Measurements from ENCODE around the gene SIL1. TPM values are rescaled to one million over a fixed set of nuclear protein-coding genes. Genes with fewer than 3 reads are reported as not detected.

The SIL1 gene
- polyA plus RNA-seq, 1 donor (not counting 4 experiments of a cell fraction or from before 2014, with no cell fraction given) = 45.4 TPM

- Histone ChIP-seq H3K27ac (ENCODE audit: control insufficient read depth, insufficient read depth, low read length) (no peak overlapping the region), H4K20me1 (ENCODE audit: control insufficient read depth, extremely low read depth, insufficient read depth, low read length) (no peaks in the 10 kb centered on the region), H3K27me3 (ENCODE audit: control insufficient read depth, extremely low read depth, insufficient read depth, low read length) (no peaks in the 10 kb centered on the region), H3K4me2 (ENCODE audit: control insufficient read depth, extremely low read depth, insufficient read depth, low read depth, low read length) (no peak overlapping the region), H3K9ac (ENCODE audit: control insufficient read depth, extremely low read depth, insufficient read depth, low read length) (no peak overlapping the region), H3K79me2 (ENCODE audit: control insufficient read depth, insufficient read depth, low read length) (peaks cover 10% of the 10 kb centered on the region), H3K36me3 (ENCODE audit: control insufficient read depth in 2 of 2, extremely low read depth in 1 of 2, insufficient read depth in 2 of 2, low read length in 2 of 2) (no peaks in the 10 kb centered on the region), H2AFZ (ENCODE audit: control insufficient read depth, low read length) (no peak overlapping the region), H3K9me1 (ENCODE audit: control insufficient read depth, extremely low read depth, insufficient read depth, low read length) (peaks cover 2% of the 10 kb centered on the region), H3K9me3 (ENCODE audit: control insufficient read depth, low read depth, low read length) (no peaks in the 10 kb centered on the region), H3K4me3 (ENCODE audit: control insufficient read depth in 2 of 3, extremely low read depth in 1 of 3, insufficient read depth in 2 of 3, low read depth in 1 of 3, low read length in 3 of 3) (no peak overlapping the region), H3K4me1 (ENCODE audit: control insufficient read depth, extremely low read depth, insufficient read depth, low read length) (peaks cover 40% of the 10 kb centered on the region)
- FAIRE-seq (no peak), DNase-seq (ENCODE audit: low read depth, low spot score) (no peak)
- TF ChIP-seq EZH2 (IDR thresholded peaks at IDR 0.05; ENCODE audit: low read length) = no peak
- no peak for TF ChIP-seq CTCF (optimal IDR thresholded peaks at IDR 0.05 in 1 of 3, IDR thresholded peaks at IDR 0.05 in 1 of 3, conservative IDR thresholded peaks at IDR 0.05 in 1 of 3; ENCODE audit: extremely low read depth in 1 of 3, insufficient read depth in 2 of 3, low read length in 3 of 3)
- dilution Hi-C loops (cut with MboI; ENCODE audit: extremely low pct_ligation_motif_present, low sequenced_read_pairs) = no loop called here
Measured at GRCh38 chr5:139149477-139150199, 48.5 kb downstream of the SIL1 start.

GRCh38 chr5:139148986-139149385 is 49.2 kb downstream of the SIL1 start:
- no peak overlapping the region for H3K27ac ChIP-seq (ENCODE audit: control insufficient read depth, insufficient read depth, low read length)
- dilution Hi-C loops (cut with MboI; ENCODE audit: extremely low pct_ligation_motif_present, low sequenced_read_pairs) = no loop called here

More at GRCh38 chr5:139148986-139149385, 49.2 kb downstream of the SIL1 start:
- Histone ChIP-seq H2AFZ (ENCODE audit: control insufficient read depth, low read length) (no peak overlapping the region), H3K4me1 (ENCODE audit: control insufficient read depth, extremely low read depth, insufficient read depth, low read length) (peaks cover 40% of the 10 kb centered on the region), H3K9me1 (ENCODE audit: control insufficient read depth, extremely low read depth, insufficient read depth, low read length) (peaks cover 2% of the 10 kb centered on the region), H3K4me2 (ENCODE audit: control insufficient read depth, extremely low read depth, insufficient read depth, low read depth, low read length) (peak overlapping the region; percentile 1), H3K9me3 (ENCODE audit: control insufficient read depth, low read depth, low read length) (no peaks in the 10 kb centered on the region), H3K79me2 (ENCODE audit: control insufficient read depth, insufficient read depth, low read length) (peaks cover 13% of the 10 kb centered on the region), H3K27me3 (ENCODE audit: control insufficient read depth, extremely low read depth, insufficient read depth, low read length) (no peaks in the 10 kb centered on the region), H3K4me3 (ENCODE audit: control insufficient read depth in 2 of 3, extremely low read depth in 1 of 3, insufficient read depth in 2 of 3, low read depth in 1 of 3, low read length in 3 of 3) (no peak overlapping the region), H3K36me3 (ENCODE audit: control insufficient read depth in 2 of 2, extremely low read depth in 1 of 2, insufficient read depth in 2 of 2, low read length in 2 of 2) (no peaks in the 10 kb centered on the region), H4K20me1 (ENCODE audit: control insufficient read depth, extremely low read depth, insufficient read depth, low read length) (no peaks in the 10 kb centered on the region), H3K9ac (ENCODE audit: control insufficient read depth, extremely low read depth, insufficient read depth, low read length) (no peak overlapping the region)
- TF ChIP-seq EZH2 (IDR thresholded peaks at IDR 0.05; ENCODE audit: low read length) = no peak
- no peak for TF ChIP-seq CTCF (optimal IDR thresholded peaks at IDR 0.05 in 1 of 3, IDR thresholded peaks at IDR 0.05 in 1 of 3, conservative IDR thresholded peaks at IDR 0.05 in 1 of 3; ENCODE audit: extremely low read depth in 1 of 3, insufficient read depth in 2 of 3, low read length in 3 of 3)
- FAIRE-seq = no peak
- no peak for DNase-seq (ENCODE audit: low read depth, low spot score)
